Measurements from ENCODE around the gene SKIDA1.

GRCh38 chr10:21490711-21491105 is 34.8 kb downstream of the SKIDA1 start:
- TF ChIP-seq EZH2 (IDR thresholded peaks at IDR 0.05) (no peak), POLR2AphosphoS5 (IDR thresholded peaks at IDR 0.05; ENCODE audit: borderline replicate concordance, low read depth, low read length) (no peak), FOXP2 (optimal IDR thresholded peaks at IDR 0.05; ENCODE audit: control extremely low read depth, extremely low read length, insufficient read depth) (no peak)

Measured in SK-N-MC (cell line).